Measurements from ENCODE around the gene NOP53.

- no peak for TF ChIP-seq CTCF (conservative IDR thresholded peaks at IDR 0.05; ENCODE audit: low read depth, low read length)
- no peak for TF ChIP-seq RFX5 (IDR thresholded peaks at IDR 0.05; ENCODE audit: low read depth, low read length)
- TF ChIP-seq CEBPB (IDR thresholded peaks at IDR 0.05; ENCODE audit: low read depth, low read length) = no peak
- TF ChIP-seq POLR2A (IDR thresholded peaks at IDR 0.05; ENCODE audit: low read depth, low read length) = no peak
- TF ChIP-seq ELK1 (IDR thresholded peaks at IDR 0.05; ENCODE audit: borderline replicate concordance, low read depth, low read length) = no peak
- TF ChIP-seq FOS (IDR thresholded peaks at IDR 0.05; ENCODE audit: low read depth, low read length) = no peak
Measured at GRCh38 chr19:47742634-47743033, 2.7 kb upstream of the NOP53 start.

Measured in IMR-90 (cell line).